ENCODE data around the gene OTX1. TPM values are rescaled to one million over a fixed set of nuclear protein-coding genes. Genes with fewer than 3 reads are reported as not detected.

Gene OTX1
- total and polyA plus RNA-seq, 10 of the 15 experiments (the other 5 are each of a cell fraction or from before 2014, with no cell fraction given): 0.04 to 0.67 (median 0.23) TPM; not detected in 2

DNA sequence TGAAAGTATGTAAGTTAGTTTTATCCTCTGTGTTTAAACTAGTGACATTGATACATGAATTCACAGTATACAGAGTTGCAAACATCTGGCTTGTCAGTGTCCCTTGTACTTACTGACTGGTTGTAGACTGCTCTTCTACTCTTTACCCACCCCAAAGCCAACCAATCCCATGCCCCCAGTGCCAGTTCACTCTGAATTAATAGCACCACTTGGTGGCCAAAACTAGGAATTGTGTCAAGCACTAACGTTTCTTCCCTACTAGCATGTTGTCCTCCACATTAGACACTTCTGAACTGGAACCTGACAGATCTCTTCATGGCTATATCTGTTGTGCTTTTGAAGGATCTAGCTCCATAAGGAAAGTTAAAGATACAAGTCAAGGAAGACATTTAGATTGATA, 27.2 kb upstream of the OTX1 start:
- Histone ChIP-seq H3K4me2 (ENCODE audit: control insufficient read depth, insufficient read depth) (no peak overlapping the region), H3K4me3 (no peak overlapping the region), H3K27ac (ENCODE audit: control insufficient read depth, insufficient read depth) (no peak overlapping the region), H3K36me3 (ENCODE audit: control insufficient read depth in 2 of 2, insufficient read depth in 2 of 2, low read length in 1 of 2) (no peaks in the 10 kb centered on the region), H3K79me2 (ENCODE audit: control insufficient read depth, insufficient read depth, low read length) (no peaks in the 10 kb centered on the region), H3K9me3 (replicated peaks; ENCODE audit: control insufficient read depth, insufficient read depth, low read length) (no peaks in the 10 kb centered on the region), H2AFZ (ENCODE audit: control insufficient read depth, low read depth, low read length) (no peak overlapping the region), H3K4me1 (ENCODE audit: control insufficient read depth, insufficient read depth, low read length) (no peaks in the 10 kb centered on the region), H3K9ac (ENCODE audit: control insufficient read depth, insufficient read depth, low read length) (no peak overlapping the region), H3K27me3 (replicated peaks in 1 of 2; ENCODE audit: control insufficient read depth in 2 of 2, insufficient read depth in 2 of 2, low read length in 1 of 2) (no peaks in the 10 kb centered on the region), H4K20me1 (ENCODE audit: control insufficient read depth, insufficient read depth) (no peaks in the 10 kb centered on the region)
- ChIA-PET POLR2A (no interaction called here), RAD21 (ENCODE audit: unreplicated experiment) (no interaction called here), SMC1A (ENCODE audit: uncharacterized antibody, unreplicated experiment) (interaction anchor here (0.5 to 2.1 kb wide), 9 partner anchors 10 to 1261 kb away, joined by 3 to 8 read pairs (median 4); no protein-coding TSS in a partner anchor), CTCF (interaction anchor here (0.6 to 4.5 kb wide), 7 partner anchors 12 to 960 kb away, joined by 3 to 18 read pairs (median 5); no protein-coding TSS in a partner anchor)
- in situ Hi-C loops (cut with MboI): no loop called here
- no peak for FAIRE-seq
- ATAC-seq: peak; percentile 88
- 0% methylated on average over 1 of the region's 1 CpG for WGBS (ENCODE audit: insufficient coverage, insufficient replicate concordance, low lambda C conversion rate, missing lambda C conversion rate)
- peak; percentile 12 for DNase-seq (ENCODE audit: low read depth, low spot score)
- intact Hi-C loops (cut with micrococcal nuclease; ENCODE audit: unreplicated experiment): loop anchor here (5.0 kb wide), 1 partner anchor 236 kb away; no protein-coding TSS in a partner anchor
- no TSS peak for BruUV-seq (replicated peaks)
- peak; percentile 41; the same call in 1 of the 2 replicates for TF ChIP-seq RAD21 (IDR thresholded peaks at IDR 0.05; ENCODE audit: insufficient read depth, low read depth, low read length)
- no peak for TF ChIP-seq NRF1 (conservative IDR thresholded peaks at IDR 0.05; ENCODE audit: low read depth, low read length)
- TF ChIP-seq, protein P1, sequence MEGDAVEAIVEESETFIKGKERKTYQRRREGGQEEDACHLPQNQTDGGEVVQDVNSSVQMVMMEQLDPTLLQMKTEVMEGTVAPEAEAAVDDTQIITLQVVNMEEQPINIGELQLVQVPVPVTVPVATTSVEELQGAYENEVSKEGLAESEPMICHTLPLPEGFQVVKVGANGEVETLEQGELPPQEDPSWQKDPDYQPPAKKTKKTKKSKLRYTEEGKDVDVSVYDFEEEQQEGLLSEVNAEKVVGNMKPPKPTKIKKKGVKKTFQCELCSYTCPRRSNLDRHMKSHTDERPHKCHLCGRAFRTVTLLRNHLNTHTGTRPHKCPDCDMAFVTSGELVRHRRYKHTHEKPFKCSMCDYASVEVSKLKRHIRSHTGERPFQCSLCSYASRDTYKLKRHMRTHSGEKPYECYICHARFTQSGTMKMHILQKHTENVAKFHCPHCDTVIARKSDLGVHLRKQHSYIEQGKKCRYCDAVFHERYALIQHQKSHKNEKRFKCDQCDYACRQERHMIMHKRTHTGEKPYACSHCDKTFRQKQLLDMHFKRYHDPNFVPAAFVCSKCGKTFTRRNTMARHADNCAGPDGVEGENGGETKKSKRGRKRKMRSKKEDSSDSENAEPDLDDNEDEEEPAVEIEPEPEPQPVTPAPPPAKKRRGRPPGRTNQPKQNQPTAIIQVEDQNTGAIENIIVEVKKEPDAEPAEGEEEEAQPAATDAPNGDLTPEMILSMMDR (IDR thresholded peaks at IDR 0.05 in 2 of 3, conservative IDR thresholded peaks at IDR 0.05 in 1 of 3; ENCODE audit: control insufficient read depth in 2 of 3, extremely low read depth in 1 of 3, insufficient read depth in 1 of 3, low read depth in 3 of 3, low read length in 3 of 3): peak; percentile 32 to 38 (median 34); a peak in 4 of 6 replicates
- TF ChIP-seq SMC3 (IDR thresholded peaks at IDR 0.05; ENCODE audit: borderline replicate concordance, low read length): peak; percentile 27; the same call in 1 of the 2 replicates

DNA sequence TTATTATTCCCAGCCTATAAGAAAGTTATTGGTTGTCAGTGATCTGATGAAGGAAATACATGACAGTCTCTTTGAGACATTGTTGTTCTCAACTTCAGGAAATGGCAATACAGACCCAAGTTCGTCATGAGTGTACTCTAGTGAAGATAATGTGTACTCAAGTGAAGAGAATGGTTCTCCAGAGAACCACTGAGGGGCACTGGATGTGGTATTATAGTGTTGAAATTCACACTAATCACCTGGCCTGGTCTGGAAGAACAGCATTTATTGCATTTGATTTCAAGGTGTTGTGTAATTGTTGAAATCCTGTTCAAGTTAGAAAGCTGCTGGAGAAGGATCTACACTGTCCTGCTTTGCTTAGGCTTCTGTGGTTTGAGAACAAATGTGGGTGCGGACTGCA, 23.4 kb upstream of the OTX1 start:
- ATAC-seq: no peak
- Histone ChIP-seq H4K20me1 (ENCODE audit: control insufficient read depth, insufficient read depth) (no peaks in the 10 kb centered on the region), H3K36me3 (ENCODE audit: control insufficient read depth in 2 of 2, insufficient read depth in 2 of 2, low read length in 1 of 2) (no peaks in the 10 kb centered on the region), H3K79me2 (ENCODE audit: control insufficient read depth, insufficient read depth, low read length) (no peaks in the 10 kb centered on the region), H3K27ac (ENCODE audit: control insufficient read depth, insufficient read depth) (no peak overlapping the region), H2AFZ (ENCODE audit: control insufficient read depth, low read depth, low read length) (no peak overlapping the region), H3K4me2 (ENCODE audit: control insufficient read depth, insufficient read depth) (no peak overlapping the region), H3K9me3 (replicated peaks; ENCODE audit: control insufficient read depth, insufficient read depth, low read length) (no peaks in the 10 kb centered on the region), H3K27me3 (replicated peaks in 1 of 2; ENCODE audit: control insufficient read depth in 2 of 2, insufficient read depth in 2 of 2, low read length in 1 of 2) (no peaks in the 10 kb centered on the region), H3K9ac (ENCODE audit: control insufficient read depth, insufficient read depth, low read length) (no peak overlapping the region), H3K4me3 (no peak overlapping the region), H3K4me1 (ENCODE audit: control insufficient read depth, insufficient read depth, low read length) (no peaks in the 10 kb centered on the region)
- TF ChIP-seq ZNF622 (IDR thresholded peaks at IDR 0.05) (no peak), EGR1 (IDR thresholded peaks at IDR 0.05; ENCODE audit: borderline replicate concordance in 1 of 2, low read depth in 2 of 2, low read length in 2 of 2) (no peak), NR2C1 (IDR thresholded peaks at IDR 0.05) (no peak), TCF12 (IDR thresholded peaks at IDR 0.05; ENCODE audit: low read depth, low read length) (no peak), STAT3 (IDR thresholded peaks at IDR 0.05; ENCODE audit: low read depth, low read length) (no peak), RCOR1 (conservative IDR thresholded peaks at IDR 0.05; ENCODE audit: low read depth, low read length) (no peak), PBX3 (IDR thresholded peaks at IDR 0.05; ENCODE audit: insufficient replicate concordance, low read depth, low read length) (no peak)
- no peak for DNase-seq (ENCODE audit: low read depth, low spot score)
- intact Hi-C loops (cut with micrococcal nuclease; ENCODE audit: unreplicated experiment) (no loop called here), in situ Hi-C loops (cut with MboI) (no loop called here)
- ChIA-PET POLR2A (no interaction called here), SMC1A (ENCODE audit: uncharacterized antibody, unreplicated experiment) (no interaction called here), RAD21 (ENCODE audit: unreplicated experiment) (no interaction called here), CTCF (no interaction called here)
- FAIRE-seq: no peak
- BruUV-seq (replicated peaks): no TSS peak
- whole genome bisulfite sequencing (ENCODE audit: insufficient coverage, insufficient replicate concordance, low lambda C conversion rate, missing lambda C conversion rate): 60% methylated on average over 2 of the region's 2 CpGs
